ENCODE data around the gene NCKAP1. TPM values are rescaled to one million over a fixed set of nuclear protein-coding genes. Genes with fewer than 3 reads are reported as not detected.

Gene NCKAP1
- total RNA-seq, 1 donor from 2014 or later = 55.7 TPM

- intact Hi-C loops (cut with DNase I) = loop anchor here (5.0 kb wide), 1 partner anchor 87 kb away; the partner anchor contains the start of gene FRZB
- Histone ChIP-seq H3K27ac (no peak overlapping the region), H3K4me1 (peaks cover 0 to 20% of the 10 kb centered on the region in 2 donors)
Measured at GRCh38 chr2:182954789-182955188, 83.5 kb downstream of the NCKAP1 start.

GRCh38 chr2:182952741-182953450, 85.4 kb downstream of the NCKAP1 start:
- no peak for TF ChIP-seq CTCF (IDR thresholded peaks at IDR 0.05)
- Histone ChIP-seq H3K27me3 (no peaks in the 10 kb centered on the region), H3K9me3 (no peaks in the 10 kb centered on the region), H3K27ac (no peak overlapping the region), H3K4me3 (no peak overlapping the region), H3K36me3 (peaks cover 10 to 23% of the 10 kb centered on the region in 2 donors), H3K4me1 (peaks cover 0 to 16% of the 10 kb centered on the region in 2 donors)
- intact Hi-C loops (cut with DNase I) = loop anchor here (5.0 kb wide), 1 partner anchor 86 kb away; the partner anchor contains the start of gene FRZB
- no peak for DNase-seq (ENCODE audit: low spot score in 2 of 2)

More at GRCh38 chr2:182954789-182955188, 83.5 kb downstream of the NCKAP1 start:
- Histone ChIP-seq H3K36me3 (peaks cover 10 to 24% of the 10 kb centered on the region in 2 donors), H3K27me3 (no peaks in the 10 kb centered on the region), H3K9me3 (no peaks in the 10 kb centered on the region), H3K4me3 (no peak overlapping the region)
- no peak for DNase-seq (ENCODE audit: low spot score in 2 of 2)
- TF ChIP-seq CTCF (IDR thresholded peaks at IDR 0.05) = no peak

- Histone ChIP-seq H3K4me1 (peaks cover 0 to 12% of the 10 kb centered on the region in 2 donors), H3K9me3 (no peaks in the 10 kb centered on the region), H3K27me3 (no peaks in the 10 kb centered on the region), H3K4me3 (no peak overlapping the region), H3K36me3 (peaks cover 10 to 21% of the 10 kb centered on the region in 2 donors), H3K27ac (peak overlapping the region in 1 of 2 donors; percentile 47)
- no peak for DNase-seq (ENCODE audit: low spot score in 2 of 2)
- intact Hi-C loops (cut with DNase I) = loop anchor here (5.0 kb wide), 1 partner anchor 85 kb away; the partner anchor contains the start of gene FRZB
- TF ChIP-seq CTCF (IDR thresholded peaks at IDR 0.05) = no peak
Measured at GRCh38 chr2:182951948-182952663, 86.2 kb downstream of the NCKAP1 start.

- peaks cover 10 to 13% of the 10 kb centered on the region in 2 donors for H3K36me3 ChIP-seq
- DNase-seq (ENCODE audit: low spot score in 2 of 2) = no peak
- intact Hi-C loops (cut with DNase I) = loop anchor here (5.0 kb wide), 1 partner anchor 83 kb away; the partner anchor contains the start of gene FRZB
- H3K4me1 ChIP-seq = peaks cover 0 to 11% of the 10 kb centered on the region in 2 donors
- H3K27me3 ChIP-seq = no peaks in the 10 kb centered on the region
- H3K9me3 ChIP-seq = no peaks in the 10 kb centered on the region
- no peak overlapping the region for H3K27ac ChIP-seq
- no peak for TF ChIP-seq CTCF (IDR thresholded peaks at IDR 0.05)
- no peak overlapping the region for H3K4me3 ChIP-seq
Measured at GRCh38 chr2:182950546-182950945, 87.7 kb downstream of the NCKAP1 start.

GRCh38 chr2:182949572-182950189, 88.6 kb downstream of the NCKAP1 start:
- Histone ChIP-seq H3K4me1 (peaks cover 0 to 11% of the 10 kb centered on the region in 2 donors), H3K27ac (peak overlapping the region; percentile 1 to 20), H3K4me3 (no peak overlapping the region), H3K36me3 (peaks cover 10 to 13% of the 10 kb centered on the region in 2 donors), H3K27me3 (no peaks in the 10 kb centered on the region), H3K9me3 (no peaks in the 10 kb centered on the region)
- no peak for DNase-seq (ENCODE audit: low spot score in 2 of 2)
- no peak for TF ChIP-seq CTCF (IDR thresholded peaks at IDR 0.05)
- intact Hi-C loops (cut with DNase I) = loop anchor here (5.0 kb wide), 1 partner anchor 82 kb away; the partner anchor contains the start of gene FRZB
